ENCODE data around the gene PSMD13. TPM values are rescaled to one million over a fixed set of nuclear protein-coding genes. Genes with fewer than 3 reads are reported as not detected.
"Not testable (repeated sequence)": the region's sequence is repeated elsewhere in the genome, so short reads cannot be mapped to it uniquely, and the experiment has no call there.

PSMD13 gene
- 255 and 258 TPM in 2 replicates for total RNA-seq

DNA sequence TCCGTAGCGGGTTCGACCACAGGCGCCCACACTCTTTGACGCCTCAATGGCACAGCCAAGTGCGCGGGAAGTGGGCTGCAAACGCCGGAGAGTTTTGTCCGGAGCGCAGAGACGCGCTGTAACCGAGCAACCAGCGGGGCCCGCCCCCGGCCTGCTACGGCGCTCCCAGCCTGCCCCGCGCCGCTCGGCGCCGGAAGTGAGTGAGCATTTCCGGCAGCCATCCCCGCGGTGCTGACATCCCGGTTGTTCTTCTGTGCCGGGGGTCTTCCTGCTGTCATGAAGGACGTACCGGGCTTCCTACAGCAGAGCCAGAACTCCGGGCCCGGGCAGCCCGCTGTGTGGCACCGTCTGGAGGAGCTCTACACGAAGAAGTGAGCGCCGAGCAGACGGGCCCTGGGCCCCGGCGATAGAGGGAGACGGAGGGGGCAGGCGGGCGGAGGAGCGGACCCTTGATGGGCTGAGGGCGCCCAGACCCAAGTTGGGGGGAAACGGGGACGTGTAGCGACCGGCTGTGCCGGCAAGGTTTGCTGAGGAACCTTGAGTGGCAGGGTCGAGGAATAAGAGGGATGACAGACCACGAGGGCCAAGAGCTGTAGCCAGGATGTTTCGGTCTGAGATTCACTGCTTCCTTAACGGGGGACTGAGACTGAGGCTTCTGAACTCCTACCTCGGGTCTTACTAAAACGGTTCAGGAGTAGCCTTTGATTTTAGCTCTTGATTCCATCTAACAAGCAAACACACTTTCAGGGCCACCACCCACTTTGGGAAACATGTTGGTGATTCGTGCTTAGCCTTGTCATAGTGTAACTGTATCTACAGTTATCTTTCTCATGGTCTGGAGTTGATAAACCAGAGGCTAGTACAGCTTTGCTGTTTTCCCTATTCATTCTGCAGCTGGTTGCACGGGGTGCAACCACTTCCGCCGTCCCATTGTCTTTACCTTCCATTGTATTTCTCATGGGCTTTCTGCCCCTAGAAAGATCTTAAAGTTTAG, at the start of gene PSMD13:
PSMD13 (plus strand) TSS at position 203 of the 994 bp plus-strand sequence; CDS start at position 277, 74 bp downstream.
- peaks cover 53% of the 10 kb centered on the region for H3K4me1 Mint-ChIP-seq (ENCODE audit: low read depth)
- H3K9me3 Mint-ChIP-seq, result no peaks in the 10 kb centered on the region

DNA sequence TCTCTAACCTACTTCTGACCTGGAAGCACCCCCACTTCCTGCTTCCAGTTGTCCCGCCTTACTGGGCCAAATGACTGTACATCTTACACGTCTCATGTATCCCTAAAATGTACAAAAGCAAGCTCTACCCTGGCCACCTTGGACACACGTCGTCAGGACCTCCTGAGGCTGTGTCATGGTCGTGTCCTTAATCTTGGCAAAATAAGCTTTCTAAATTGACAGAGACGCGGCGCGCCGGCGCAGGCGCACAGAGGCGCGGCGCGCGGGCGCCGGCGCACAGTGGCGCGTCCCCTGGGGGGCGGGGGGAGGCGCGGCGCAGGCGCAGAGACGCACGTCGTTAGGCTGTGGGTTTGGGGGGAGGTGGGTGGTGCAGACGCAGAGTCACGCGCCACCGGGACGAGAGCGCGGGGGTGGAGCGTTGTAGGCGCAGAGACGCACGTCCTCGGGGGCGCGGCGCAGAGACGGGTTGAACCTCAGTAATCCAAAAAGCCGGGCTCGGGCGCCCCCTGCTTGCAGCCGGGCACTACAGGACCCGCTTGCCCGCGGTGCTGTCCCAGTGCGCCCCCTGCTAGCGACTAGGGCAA, 47.5 kb upstream of the PSMD13 start:
- DNase-seq (ENCODE audit: low spot score); intact Hi-C loops (cut with micrococcal nuclease); H3K36me3 Mint-ChIP-seq (ENCODE audit: low read depth); H3K27ac Mint-ChIP-seq; H3K27me3 Mint-ChIP-seq (ENCODE audit: low read depth); H3K4me1 Mint-ChIP-seq (ENCODE audit: low read depth); H3K9me3 Mint-ChIP-seq; H3K4me3 Mint-ChIP-seq (ENCODE audit: low read depth): not testable (repeated sequence)

More for the DNA sequence above, at the start of gene PSMD13:
- H3K4me3 Mint-ChIP-seq (ENCODE audit: low read depth), result peak within 1 kb of the TSS; percentile 96
- intact Hi-C loops (cut with micrococcal nuclease), result loop anchor here (1.0 to 2.0 kb wide), 3 partner anchors 30 to 76 kb away; partner anchors contain the start of genes BET1L and RIC8A
- no peaks in the 10 kb centered on the region for H3K27me3 Mint-ChIP-seq (ENCODE audit: low read depth)
- peak within 1 kb of the TSS; percentile 100 for H3K27ac Mint-ChIP-seq
- peak; percentile 87 for DNase-seq (ENCODE audit: low spot score)
- peaks cover 38% of the 10 kb centered on the region for H3K36me3 Mint-ChIP-seq (ENCODE audit: low read depth)

DNA sequence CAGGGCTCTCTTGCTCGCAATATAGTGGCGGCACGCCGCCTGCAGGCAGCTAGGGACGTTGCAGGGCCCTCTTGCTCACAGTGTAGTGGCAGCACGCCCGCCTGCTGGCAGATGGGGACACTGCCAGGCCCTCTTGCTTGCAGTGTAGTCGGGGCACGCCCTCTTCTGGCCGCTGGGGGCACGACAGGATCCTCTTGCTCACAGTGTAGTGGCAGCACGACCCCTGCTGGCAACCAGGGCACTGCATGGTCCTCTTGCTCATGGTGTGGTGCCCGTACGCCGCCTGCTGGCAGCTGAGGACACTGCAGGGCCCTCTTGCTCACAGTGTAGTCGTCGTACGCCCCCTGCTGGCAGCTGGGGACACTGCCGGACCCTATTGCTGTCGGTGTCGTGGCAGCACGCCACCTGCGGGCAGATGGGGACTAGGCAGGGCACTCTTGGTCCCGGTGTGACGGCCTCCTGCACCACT, 46.9 kb upstream of the PSMD13 start:
- intact Hi-C loops (cut with micrococcal nuclease); H3K4me1 Mint-ChIP-seq (ENCODE audit: low read depth); H3K36me3 Mint-ChIP-seq (ENCODE audit: low read depth); H3K9me3 Mint-ChIP-seq; H3K27ac Mint-ChIP-seq; H3K4me3 Mint-ChIP-seq (ENCODE audit: low read depth); H3K27me3 Mint-ChIP-seq (ENCODE audit: low read depth): not testable (repeated sequence)
- DNase-seq (ENCODE audit: low spot score), result peak; percentile 28

DNA sequence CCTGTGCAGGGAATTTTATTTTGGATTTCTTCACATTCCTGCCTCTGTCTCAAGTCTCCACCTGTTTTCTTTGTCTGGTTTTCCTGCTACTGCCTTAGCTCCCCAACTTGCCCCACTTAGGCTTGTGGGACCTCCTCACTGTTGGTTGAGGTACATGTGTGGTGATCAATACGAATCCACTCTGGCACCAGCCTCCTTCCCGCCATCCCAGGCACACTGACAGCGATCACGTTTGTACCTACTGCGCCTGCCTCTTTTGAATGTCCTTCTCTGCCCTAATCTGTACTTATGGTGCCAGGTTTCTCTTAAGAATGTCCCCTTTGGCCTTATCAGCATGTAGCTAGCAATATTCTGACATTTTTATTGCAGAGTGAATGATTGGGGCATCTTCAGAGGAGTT, 46.2 kb upstream of the PSMD13 start:
- H3K27ac Mint-ChIP-seq; H3K4me1 Mint-ChIP-seq (ENCODE audit: low read depth); H3K27me3 Mint-ChIP-seq (ENCODE audit: low read depth); H3K9me3 Mint-ChIP-seq; H3K36me3 Mint-ChIP-seq (ENCODE audit: low read depth); H3K4me3 Mint-ChIP-seq (ENCODE audit: low read depth); intact Hi-C loops (cut with micrococcal nuclease): not testable (repeated sequence)
- peak; percentile 8 for DNase-seq (ENCODE audit: low spot score)

DNA sequence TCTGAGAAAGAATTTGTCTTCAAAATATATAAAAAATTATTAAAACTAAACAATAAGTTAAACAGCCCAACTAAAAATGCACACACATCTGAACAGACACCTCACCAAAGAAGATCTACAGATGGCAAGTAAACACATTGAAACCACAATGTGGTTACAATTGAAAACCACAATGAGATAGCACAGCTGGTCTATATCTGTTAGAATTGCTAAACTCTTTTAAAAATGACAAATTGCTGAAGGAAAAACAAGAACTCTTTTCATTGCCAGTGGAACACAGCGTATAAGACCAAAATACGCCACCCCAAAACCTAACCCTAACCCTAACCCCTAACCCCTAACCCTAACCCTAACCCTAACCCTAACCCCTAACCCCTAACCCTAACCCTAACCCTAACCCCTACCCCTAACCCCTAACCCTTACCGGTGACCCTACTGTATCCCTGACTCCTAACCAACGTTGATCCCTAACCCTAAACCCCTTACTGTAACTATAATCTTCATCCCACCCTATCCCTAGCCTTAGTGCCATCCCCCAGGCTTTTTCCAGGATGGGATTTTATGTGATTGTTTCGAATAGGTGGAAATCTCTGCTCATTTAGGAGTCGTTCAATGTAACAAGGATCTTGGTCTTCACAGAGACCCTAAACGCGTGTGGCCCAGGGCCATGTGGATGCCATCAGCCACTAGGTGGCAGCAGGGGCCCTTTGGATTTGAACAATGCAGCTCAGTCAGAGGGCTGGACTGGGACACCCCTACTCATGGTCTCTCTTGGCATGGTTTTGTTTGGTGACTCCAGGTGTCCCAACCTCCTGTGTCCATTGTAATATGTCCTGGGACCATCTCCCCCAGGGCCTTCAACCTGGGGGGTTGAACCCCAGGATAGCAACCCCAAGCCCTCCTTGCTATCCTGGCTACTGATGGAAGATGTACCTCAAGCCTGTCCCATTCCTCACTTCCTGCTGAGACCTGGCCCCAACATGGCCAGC, 45.0 kb upstream of the PSMD13 start:
- H3K36me3 Mint-ChIP-seq (ENCODE audit: low read depth); intact Hi-C loops (cut with micrococcal nuclease); H3K4me1 Mint-ChIP-seq (ENCODE audit: low read depth); H3K27me3 Mint-ChIP-seq (ENCODE audit: low read depth); H3K4me3 Mint-ChIP-seq (ENCODE audit: low read depth); H3K9me3 Mint-ChIP-seq: not testable (repeated sequence)
- DNase-seq (ENCODE audit: low spot score), result peak; percentile 49
- H3K27ac Mint-ChIP-seq, result peak overlapping the region; percentile 60

DNA sequence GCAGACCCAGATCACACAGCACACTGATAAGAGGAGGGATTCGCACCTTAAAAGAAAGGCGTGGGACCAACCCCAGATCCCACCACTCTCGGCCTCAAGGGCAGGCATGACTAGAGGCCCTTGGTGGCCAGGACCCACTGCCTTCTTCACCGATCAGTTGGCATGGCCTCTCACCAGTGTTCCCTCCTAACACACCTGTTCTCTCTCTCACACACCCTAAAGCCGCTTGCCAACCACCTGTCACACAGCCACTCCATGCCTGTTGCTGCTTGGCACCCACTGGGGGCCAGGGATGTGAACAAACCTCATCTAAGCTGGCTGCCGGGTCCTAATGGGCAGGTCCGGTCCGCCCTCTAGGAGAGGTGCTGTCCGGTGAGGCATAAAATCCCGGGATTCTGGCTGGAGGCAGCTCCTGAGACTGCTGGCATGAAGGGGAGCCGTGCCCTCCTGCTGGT, 44.1 kb upstream of the PSMD13 start, which contains the start of gene SCGB1C1:
SCGB1C1 (plus strand) TSS at position 405 of the 455 bp plus-strand sequence; CDS start at position 427, 22 bp downstream.
- H3K4me1 Mint-ChIP-seq (ENCODE audit: low read depth); H3K36me3 Mint-ChIP-seq (ENCODE audit: low read depth); H3K4me3 Mint-ChIP-seq (ENCODE audit: low read depth); H3K27ac Mint-ChIP-seq; DNase-seq (ENCODE audit: low spot score); intact Hi-C loops (cut with micrococcal nuclease); H3K9me3 Mint-ChIP-seq; H3K27me3 Mint-ChIP-seq (ENCODE audit: low read depth): not testable (repeated sequence)

DNA sequence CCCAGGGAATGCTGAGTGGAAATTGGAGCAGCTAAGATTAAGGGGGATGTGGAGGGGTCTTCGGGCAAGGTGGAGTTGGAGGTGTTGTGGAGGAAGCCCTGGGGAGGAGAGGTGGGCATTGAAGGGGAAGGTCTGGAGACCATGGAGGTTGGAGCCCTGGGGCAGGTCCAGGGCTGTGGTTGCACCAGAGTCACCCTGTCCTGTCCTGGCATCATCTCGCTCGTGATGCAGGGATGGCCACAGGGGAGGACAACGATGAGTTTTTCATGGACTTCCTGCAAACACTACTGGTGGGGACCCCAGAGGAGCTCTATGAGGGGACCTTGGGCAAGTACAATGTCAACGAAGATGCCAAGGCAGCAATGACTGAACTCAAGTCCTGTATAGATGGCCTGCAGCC, 43.3 kb upstream of the PSMD13 start:
- H3K27me3 Mint-ChIP-seq (ENCODE audit: low read depth); H3K4me1 Mint-ChIP-seq (ENCODE audit: low read depth); H3K9me3 Mint-ChIP-seq; intact Hi-C loops (cut with micrococcal nuclease); H3K4me3 Mint-ChIP-seq (ENCODE audit: low read depth); H3K27ac Mint-ChIP-seq; H3K36me3 Mint-ChIP-seq (ENCODE audit: low read depth): not testable (repeated sequence)
- DNase-seq (ENCODE audit: low spot score), result peak; percentile 8

DNA sequence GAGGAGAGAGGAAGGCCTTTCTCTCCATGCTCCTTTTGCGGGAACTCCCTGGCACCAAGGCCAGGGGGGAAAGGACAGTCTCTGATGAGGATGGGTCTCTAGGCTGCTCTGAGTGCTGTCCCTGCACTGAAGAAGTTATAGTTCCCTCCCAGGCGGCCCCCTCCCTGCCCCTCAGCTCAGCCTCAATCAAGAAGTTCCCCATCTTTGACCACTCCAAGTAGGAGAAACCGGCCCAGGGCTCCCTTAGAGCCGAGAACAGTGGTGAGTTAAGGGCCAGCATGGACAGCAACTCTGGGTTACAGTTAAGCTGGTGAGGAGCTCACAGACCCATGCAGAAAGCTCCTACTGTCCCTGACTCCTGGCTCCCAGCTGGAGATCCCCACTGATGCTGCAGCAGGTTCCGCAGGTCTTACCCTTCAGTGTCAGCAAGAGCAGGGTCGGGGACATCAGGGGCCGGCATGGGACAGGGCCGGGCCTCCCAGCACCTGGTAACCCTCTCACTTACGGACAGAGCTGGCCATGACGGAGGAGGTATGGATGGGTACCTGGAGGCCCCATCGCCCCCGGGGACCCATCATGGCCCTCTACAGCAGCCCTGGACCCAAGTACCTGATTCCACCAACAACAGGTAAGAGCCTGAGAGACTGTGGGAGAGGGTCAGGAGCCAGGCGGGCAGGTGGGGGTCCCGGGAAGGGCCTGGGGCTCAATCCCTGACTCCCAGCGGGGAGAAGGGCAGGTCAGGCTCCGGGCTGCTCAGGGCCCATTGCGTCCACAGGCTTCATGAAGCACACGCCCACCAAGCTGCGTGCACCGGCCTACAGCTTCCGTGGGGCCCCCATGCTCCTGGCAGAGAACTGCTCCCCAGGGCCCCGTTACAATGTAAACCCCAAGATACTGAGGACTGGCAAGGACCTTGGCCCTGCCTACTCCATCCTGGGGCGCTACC, 39.7 kb upstream of the PSMD13 start:
- intact Hi-C loops (cut with micrococcal nuclease), result no loop called here
- Mint-ChIP-seq H3K4me1 (ENCODE audit: low read depth) (peaks cover 12% of the 10 kb centered on the region), H3K27me3 (ENCODE audit: low read depth) (no peaks in the 10 kb centered on the region), H3K9me3 (no peaks in the 10 kb centered on the region), H3K36me3 (ENCODE audit: low read depth) (peaks cover 9% of the 10 kb centered on the region), H3K27ac (no peak overlapping the region), H3K4me3 (ENCODE audit: low read depth) (no peak overlapping the region)
- DNase-seq (ENCODE audit: low spot score), result peak; percentile 8

DNA sequence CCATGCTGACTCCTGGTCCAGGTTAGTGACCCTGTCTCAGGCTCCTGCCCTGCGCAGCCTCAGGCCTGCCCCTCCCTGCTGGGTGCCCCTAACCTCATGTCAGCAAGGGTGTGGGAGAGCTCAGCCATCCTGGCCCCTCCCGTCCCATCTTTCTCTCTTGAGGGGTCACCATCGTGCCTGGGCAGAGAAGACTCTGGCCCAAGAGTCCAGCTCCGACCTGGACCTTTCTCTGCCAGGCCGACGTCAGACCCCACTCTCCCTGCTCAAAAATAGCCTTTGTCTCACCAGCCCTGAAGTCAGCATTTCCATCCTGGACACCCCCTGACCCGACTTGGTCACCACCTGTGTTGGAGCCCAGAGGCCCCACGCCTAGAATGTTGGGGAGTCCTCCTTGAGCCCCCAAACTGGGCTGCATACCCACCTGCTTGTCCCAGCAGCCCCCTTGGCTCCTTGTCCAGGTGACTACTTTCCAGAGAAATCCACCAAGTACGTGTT, 39.0 kb upstream of the PSMD13 start:
- DNase-seq (ENCODE audit: low spot score), result no peak
- H3K27ac Mint-ChIP-seq, result no peak overlapping the region

DNA sequence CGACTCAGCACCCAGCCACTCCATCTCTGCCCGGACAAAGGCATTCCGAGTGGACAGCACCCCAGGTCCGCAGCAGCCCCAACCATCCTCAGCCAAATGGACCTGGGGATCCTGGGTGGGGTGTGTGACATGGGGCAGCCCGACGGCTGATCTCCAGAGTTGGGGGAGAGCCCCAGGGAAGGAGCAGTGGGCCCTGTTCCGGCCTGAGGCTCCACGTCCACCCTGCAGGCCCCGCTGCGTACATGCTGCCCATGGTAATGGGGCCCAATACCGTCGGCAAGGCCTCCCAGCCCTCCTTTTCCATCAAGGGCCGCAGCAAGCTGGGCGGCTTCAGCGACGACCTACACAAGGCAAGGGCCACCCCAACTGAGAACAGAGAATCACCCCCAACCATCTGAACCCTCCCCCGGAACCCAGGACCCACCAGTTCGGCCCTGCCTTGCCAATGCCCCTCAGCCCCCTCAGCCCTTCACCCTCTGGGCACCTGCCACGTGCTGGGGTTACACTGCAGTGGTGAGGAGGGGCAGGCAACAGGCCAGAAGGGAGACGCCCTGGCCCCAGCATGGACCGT, 38.5 kb upstream of the PSMD13 start:
- H3K27ac Mint-ChIP-seq, result no peak overlapping the region
- no peaks in the 10 kb centered on the region for H3K27me3 Mint-ChIP-seq (ENCODE audit: low read depth)
- intact Hi-C loops (cut with micrococcal nuclease), result no loop called here
- H3K4me3 Mint-ChIP-seq (ENCODE audit: low read depth), result no peak overlapping the region
- H3K36me3 Mint-ChIP-seq (ENCODE audit: low read depth), result peaks cover 19% of the 10 kb centered on the region
- H3K9me3 Mint-ChIP-seq, result no peaks in the 10 kb centered on the region
- H3K4me1 Mint-ChIP-seq (ENCODE audit: low read depth), result peaks cover 22% of the 10 kb centered on the region
- DNase-seq (ENCODE audit: low spot score), result peak; percentile 8

More for the DNA sequence above, 39.0 kb upstream of the PSMD13 start:
- intact Hi-C loops (cut with micrococcal nuclease), result no loop called here
- Mint-ChIP-seq H3K36me3 (ENCODE audit: low read depth) (peaks cover 14% of the 10 kb centered on the region), H3K9me3 (no peaks in the 10 kb centered on the region), H3K4me1 (ENCODE audit: low read depth) (peaks cover 17% of the 10 kb centered on the region), H3K4me3 (ENCODE audit: low read depth) (no peak overlapping the region), H3K27me3 (ENCODE audit: low read depth) (no peaks in the 10 kb centered on the region)

DNA sequence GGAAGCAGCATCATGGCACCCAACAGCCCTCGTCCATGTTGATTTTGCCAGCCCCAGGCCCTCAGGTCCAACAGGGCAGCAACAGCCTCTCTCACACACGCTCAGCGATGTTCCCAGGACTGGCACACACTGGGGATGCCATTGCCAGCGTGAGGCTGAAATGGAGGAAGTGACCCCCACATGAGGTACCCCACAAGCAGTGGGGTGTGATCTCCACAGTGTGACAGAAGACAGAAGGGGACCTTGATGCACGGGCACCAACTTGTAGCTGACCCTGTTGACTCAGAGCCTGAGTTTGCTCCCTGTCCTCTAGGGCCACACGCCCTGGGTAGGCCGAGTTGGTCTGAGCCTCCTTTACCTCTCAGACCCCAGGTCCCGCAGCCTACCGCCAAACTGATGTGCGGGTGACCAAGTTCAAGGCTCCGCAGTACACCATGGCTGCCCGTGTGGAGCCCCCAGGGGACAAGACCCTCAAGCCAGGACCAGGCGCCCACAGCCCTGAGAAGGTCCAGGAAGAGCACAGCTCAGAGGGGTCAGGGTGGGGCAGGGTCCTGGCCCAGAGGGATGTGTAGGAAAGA, 37.7 kb upstream of the PSMD13 start:
- H3K4me3 Mint-ChIP-seq (ENCODE audit: low read depth), result no peak overlapping the region

More for the DNA sequence above, 37.7 kb upstream of the PSMD13 start:
- H3K36me3 Mint-ChIP-seq (ENCODE audit: low read depth), result peaks cover 27% of the 10 kb centered on the region
- intact Hi-C loops (cut with micrococcal nuclease), result no loop called here
- no peaks in the 10 kb centered on the region for H3K9me3 Mint-ChIP-seq
- H3K27me3 Mint-ChIP-seq (ENCODE audit: low read depth), result no peaks in the 10 kb centered on the region
- DNase-seq (ENCODE audit: low spot score), result no peak
- H3K27ac Mint-ChIP-seq, result no peak overlapping the region
- H3K4me1 Mint-ChIP-seq (ENCODE audit: low read depth), result peaks cover 27% of the 10 kb centered on the region
